Panc1 (cell line): ENCODE results near the gene DHRS7. TPM values are rescaled to one million over a fixed set of nuclear protein-coding genes. Genes with fewer than 3 reads are reported as not detected.

Experiments used
- ATAC-seq: fragments of 200-7000 bp; cut with Tn5 transposase; 2 replicates; pipeline ENCODE4 v1.9.1; 2020; ENCODE audit warnings: mild to moderate bottlenecking, moderate library complexity
- BruUV-seq: library from RNA; stranded (reverse); fragments of 400-500 nt; replicated peaks from 2 replicates; lab custom pipeline; 2021; lab: Mats Ljungman, UMichigan
- CTCF ChIA-PET: fragments of 300-600 bp; sonication (Branson Sonifier 250); formaldehyde crosslinking; loops from one replicate; lab custom pipeline; 2022; ENCODE audit warnings: antibody characterized with exemption; lab: Charles Lee
- POLR2A ChIA-PET: fragments of 300-600 bp; sonication (Branson Sonifier 250); formaldehyde crosslinking; loops from one replicate; lab custom pipeline; 2022; ENCODE audit warnings: antibody characterized with exemption; lab: Charles Lee
- DNase-seq: peaks from one replicate; pipeline ENCODE4 v3.0.0-alpha.2; 2010; ENCODE audit warnings: low read depth, low spot score
- H3K27ac ChIP-seq: 2 replicates; pipeline ENCODE4 v1.5.1; 2011; ENCODE audit warnings: mild to moderate bottlenecking, low read length, inconsistent platforms
- H3K27me3 ChIP-seq: fragments of 200-500 bp; sonication (Bioruptor generic); 2 replicates; pipeline ENCODE4 v1.6.0; 2014; ENCODE audit warnings: low read length, inconsistent platforms; ENCODE audit not compliant: control insufficient read depth, insufficient read depth
- H3K36me3 ChIP-seq: fragments of 200-500 bp; sonication (Bioruptor generic); 2 replicates; pipeline ENCODE4 v1.5.1; 2014; ENCODE audit warnings: inconsistent platforms, mild to moderate bottlenecking, low read length, moderate library complexity; ENCODE audit not compliant: control insufficient read depth, insufficient read depth
- H3K4me1 ChIP-seq: 2 replicates; pipeline ENCODE4 v1.5.1; 2011; ENCODE audit warnings: inconsistent platforms, mild to moderate bottlenecking, low read length, moderate library complexity; ENCODE audit not compliant: control insufficient read depth, insufficient read depth
- H3K4me3 ChIP-seq, 2 experiments: 2 replicates each; pipeline ENCODE4 v1.5.1; 2011 to 2012; ENCODE audit warnings: low read depth in 2 of 2, low read length in 2 of 2, mild to moderate bottlenecking in 2 of 2, inconsistent platforms in 1 of 2, moderate library complexity in 1 of 2
- H3K9me3 ChIP-seq: fragments of 200-500 bp; sonication (Bioruptor generic); 2 replicates; pipeline ENCODE4 v1.5.1; 2014; ENCODE audit warnings: low read depth, mild to moderate bottlenecking, inconsistent platforms, low read length, moderate library complexity; ENCODE audit not compliant: control insufficient read depth, insufficient read depth
- POLR2AphosphoS5 ChIP-seq: IDR thresholded peaks from 2 replicates; pipeline ENCODE4 v1.6.1; 2012; ENCODE audit warnings: mild to moderate bottlenecking, low read depth, low read length, moderate library complexity
- SIN3A ChIP-seq: IDR thresholded peaks from 2 replicates; pipeline ENCODE4 v1.6.1; 2012; ENCODE audit warnings: low read depth, mild to moderate bottlenecking, low read length, moderate library complexity, borderline replicate concordance; ENCODE audit not compliant: insufficient read depth
- TCF7L2 ChIP-seq: IDR thresholded peaks from 2 replicates; pipeline ENCODE4 v1.6.1; 2011; ENCODE audit warnings: mild to moderate bottlenecking, low read depth, low read length, inconsistent platforms
- in situ Hi-C: cut with HindIII; loops from 2 replicates; pipeline ENCODE4 v1.10.0; 2016; ENCODE audit warnings: low sequenced_read_pairs, low pct_unique_long_range_greater_than_20kb
- intact Hi-C: fragments of 100-400 bp; cut with micrococcal nuclease; formaldehyde crosslinking; loops from one replicate; pipeline ENCODE4 v1.10.0; 2022; ENCODE audit not compliant: unreplicated experiment
- total RNA-seq: library from RNA; stranded (reverse); gene quantifications from one replicate; pipeline ENCODE4 v1.2.1, GENCODE V29; 2021; ENCODE audit not compliant: unreplicated experiment
- TF ChIP-seq, protein P1 (sequence below), 2 experiments: IDR thresholded peaks; 2 replicates each; pipeline ENCODE4 v1.6.1; 2011 to 2012; ENCODE audit warnings: low read depth in 2 of 2, control low read depth in 1 of 2, low read length in 1 of 2, mild to moderate bottlenecking in 1 of 2, moderate library complexity in 1 of 2; ENCODE audit not compliant: insufficient read depth in 1 of 2
- TF ChIP-seq, protein P2 (sequence below): fragments of 450-650 bp; IDR thresholded peaks from 2 replicates; pipeline ENCODE4 v1.5.1; 2017; ENCODE audit warnings: mild to moderate bottlenecking

Gene DHRS7
- total RNA-seq, 1 experiment from 2014 or later = 34.5 TPM

DNA sequence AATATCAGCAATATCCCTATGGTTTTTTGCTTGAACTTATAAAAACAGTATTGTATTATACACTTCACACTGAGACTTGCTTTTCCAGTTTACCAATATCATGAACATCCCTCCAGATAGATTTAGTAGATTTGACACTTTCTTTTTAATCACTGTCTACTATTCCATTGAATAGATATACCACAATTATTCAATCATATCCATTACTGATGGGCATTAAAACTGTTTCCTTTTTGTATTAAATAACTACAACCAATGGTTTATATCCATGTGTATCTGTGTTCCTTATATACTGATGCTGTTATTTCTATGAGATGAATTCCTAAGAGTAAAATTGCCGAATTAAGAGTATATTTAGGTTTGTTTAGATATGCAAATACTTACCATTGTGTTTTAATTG, 13.0 kb upstream of the DHRS7 start:
- BruUV-seq = no TSS peak
- in situ Hi-C loops = no loop called here

DNA sequence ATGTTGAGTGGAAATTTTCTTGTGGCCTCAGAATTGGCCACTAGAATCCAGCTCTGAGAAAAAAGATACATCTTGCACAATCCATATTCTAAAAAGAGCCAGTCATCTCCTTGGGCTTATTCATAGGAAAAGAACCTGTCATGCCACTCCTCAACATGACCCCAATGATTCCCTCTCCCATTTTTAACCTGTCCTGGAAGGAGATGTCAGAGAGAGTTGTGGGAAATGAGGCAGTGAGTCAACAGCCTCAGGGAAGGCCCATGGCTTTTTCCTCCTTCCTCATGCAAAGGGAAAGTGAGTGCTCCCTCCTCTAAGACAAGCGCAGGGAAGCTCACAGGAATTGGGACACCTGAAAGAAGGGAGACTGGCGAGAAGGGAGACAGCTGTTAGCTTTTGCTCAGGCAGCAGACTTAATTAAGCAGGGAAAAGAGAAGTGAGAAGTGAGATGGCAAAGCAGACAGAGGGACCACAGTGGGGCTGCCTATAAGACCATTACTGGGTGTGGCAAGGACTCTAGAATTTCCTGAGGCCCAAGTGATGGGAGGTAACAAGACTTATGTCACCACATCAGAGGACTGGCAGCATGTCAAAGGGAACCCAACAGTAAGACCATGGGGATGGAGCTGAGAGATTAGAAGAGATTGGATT, 10.2 kb upstream of the DHRS7 start:
- intact Hi-C loops (no loop called here), in situ Hi-C loops (no loop called here)
- Histone ChIP-seq H3K4me3 (no peak overlapping the region), H3K4me1 (no peaks in the 10 kb centered on the region), H3K27ac (no peak overlapping the region), H3K9me3 (peaks cover 4% of the 10 kb centered on the region; the same call in 1 of the 2 replicates), H3K36me3 (no peaks in the 10 kb centered on the region), H3K27me3 (no peaks in the 10 kb centered on the region)
- CTCF ChIA-PET = no interaction called here
- ATAC-seq (no peak), DNase-seq (no peak)
- TF ChIP-seq, protein P1, sequence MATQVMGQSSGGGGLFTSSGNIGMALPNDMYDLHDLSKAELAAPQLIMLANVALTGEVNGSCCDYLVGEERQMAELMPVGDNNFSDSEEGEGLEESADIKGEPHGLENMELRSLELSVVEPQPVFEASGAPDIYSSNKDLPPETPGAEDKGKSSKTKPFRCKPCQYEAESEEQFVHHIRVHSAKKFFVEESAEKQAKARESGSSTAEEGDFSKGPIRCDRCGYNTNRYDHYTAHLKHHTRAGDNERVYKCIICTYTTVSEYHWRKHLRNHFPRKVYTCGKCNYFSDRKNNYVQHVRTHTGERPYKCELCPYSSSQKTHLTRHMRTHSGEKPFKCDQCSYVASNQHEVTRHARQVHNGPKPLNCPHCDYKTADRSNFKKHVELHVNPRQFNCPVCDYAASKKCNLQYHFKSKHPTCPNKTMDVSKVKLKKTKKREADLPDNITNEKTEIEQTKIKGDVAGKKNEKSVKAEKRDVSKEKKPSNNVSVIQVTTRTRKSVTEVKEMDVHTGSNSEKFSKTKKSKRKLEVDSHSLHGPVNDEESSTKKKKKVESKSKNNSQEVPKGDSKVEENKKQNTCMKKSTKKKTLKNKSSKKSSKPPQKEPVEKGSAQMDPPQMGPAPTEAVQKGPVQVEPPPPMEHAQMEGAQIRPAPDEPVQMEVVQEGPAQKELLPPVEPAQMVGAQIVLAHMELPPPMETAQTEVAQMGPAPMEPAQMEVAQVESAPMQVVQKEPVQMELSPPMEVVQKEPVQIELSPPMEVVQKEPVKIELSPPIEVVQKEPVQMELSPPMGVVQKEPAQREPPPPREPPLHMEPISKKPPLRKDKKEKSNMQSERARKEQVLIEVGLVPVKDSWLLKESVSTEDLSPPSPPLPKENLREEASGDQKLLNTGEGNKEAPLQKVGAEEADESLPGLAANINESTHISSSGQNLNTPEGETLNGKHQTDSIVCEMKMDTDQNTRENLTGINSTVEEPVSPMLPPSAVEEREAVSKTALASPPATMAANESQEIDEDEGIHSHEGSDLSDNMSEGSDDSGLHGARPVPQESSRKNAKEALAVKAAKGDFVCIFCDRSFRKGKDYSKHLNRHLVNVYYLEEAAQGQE (IDR thresholded peaks at IDR 0.05; ENCODE audit: insufficient read depth in 1 of 2, low read depth in 2 of 2, low read length in 1 of 2) = no peak
- TF ChIP-seq POLR2AphosphoS5 = no peak
- TF ChIP-seq, protein P2, sequence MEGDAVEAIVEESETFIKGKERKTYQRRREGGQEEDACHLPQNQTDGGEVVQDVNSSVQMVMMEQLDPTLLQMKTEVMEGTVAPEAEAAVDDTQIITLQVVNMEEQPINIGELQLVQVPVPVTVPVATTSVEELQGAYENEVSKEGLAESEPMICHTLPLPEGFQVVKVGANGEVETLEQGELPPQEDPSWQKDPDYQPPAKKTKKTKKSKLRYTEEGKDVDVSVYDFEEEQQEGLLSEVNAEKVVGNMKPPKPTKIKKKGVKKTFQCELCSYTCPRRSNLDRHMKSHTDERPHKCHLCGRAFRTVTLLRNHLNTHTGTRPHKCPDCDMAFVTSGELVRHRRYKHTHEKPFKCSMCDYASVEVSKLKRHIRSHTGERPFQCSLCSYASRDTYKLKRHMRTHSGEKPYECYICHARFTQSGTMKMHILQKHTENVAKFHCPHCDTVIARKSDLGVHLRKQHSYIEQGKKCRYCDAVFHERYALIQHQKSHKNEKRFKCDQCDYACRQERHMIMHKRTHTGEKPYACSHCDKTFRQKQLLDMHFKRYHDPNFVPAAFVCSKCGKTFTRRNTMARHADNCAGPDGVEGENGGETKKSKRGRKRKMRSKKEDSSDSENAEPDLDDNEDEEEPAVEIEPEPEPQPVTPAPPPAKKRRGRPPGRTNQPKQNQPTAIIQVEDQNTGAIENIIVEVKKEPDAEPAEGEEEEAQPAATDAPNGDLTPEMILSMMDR = no peak
- TF ChIP-seq SIN3A = no peak
- TF ChIP-seq TCF7L2 = no peak
- POLR2A ChIA-PET = no interaction called here
- BruUV-seq = no TSS peak

More for the DNA sequence above, 13.0 kb upstream of the DHRS7 start:
- POLR2A ChIA-PET = no interaction called here
- Histone ChIP-seq H3K4me1 (no peaks in the 10 kb centered on the region), H3K27ac (no peak overlapping the region), H3K4me3 (no peak overlapping the region), H3K27me3 (no peaks in the 10 kb centered on the region), H3K36me3 (no peaks in the 10 kb centered on the region), H3K9me3 (peaks cover 4% of the 10 kb centered on the region; the same call in 1 of the 2 replicates)
- CTCF ChIA-PET = no interaction called here
- no peak for ATAC-seq
- intact Hi-C loops = no loop called here
- TF ChIP-seq SIN3A (no peak), POLR2AphosphoS5 (no peak), TCF7L2 (no peak)
- TF ChIP-seq, protein P2 = no peak
- TF ChIP-seq, protein P1 (IDR thresholded peaks at IDR 0.05; ENCODE audit: insufficient read depth in 1 of 2, low read depth in 2 of 2, low read length in 1 of 2) = no peak
- DNase-seq = no peak
